ENCODE measurements around the gene RAD51B. TPM values are rescaled to one million over a fixed set of nuclear protein-coding genes. Genes with fewer than 3 reads are reported as not detected.

Gene RAD51B
- total RNA-seq, 4 donors from 2014 or later: 5.0 to 31.8 (median 20.6) TPM

- peaks cover 0 to 43% (median 8%) of the 10 kb centered on the region in 4 donors for H3K4me1 ChIP-seq
- DNase-seq: no peak
- intact Hi-C loops (cut with DNase I; ENCODE audit: low total_unique reads): no loop called here
Observed at GRCh38 chr14:68105816-68106215, 286.2 kb downstream of the RAD51B start.

GRCh38 chr14:68106456-68106855 is 286.9 kb downstream of the RAD51B start:
- Histone ChIP-seq H3K4me3 (no peak overlapping the region), H3K27ac (peak overlapping the region; percentile 59 to 83 (median 62)), H3K9me3 (peaks cover 9 to 15% of the 10 kb centered on the region in 2 donors), H3K36me3 (peaks cover 0 to 7% (median 0%) of the 10 kb centered on the region in 4 donors), H3K27me3 (no peaks in the 10 kb centered on the region), H3K4me1 (peaks cover 0 to 49% (median 14%) of the 10 kb centered on the region in 4 donors)
- in situ Hi-C loops (cut with MboI; ENCODE audit: low pct_ligation_motif_present in 1 of 4, low pct_unique_long_range_greater_than_20kb in 1 of 4, low sequenced_read_pairs in 3 of 4): no loop called here
- intact Hi-C loops (cut with DNase I; ENCODE audit: low total_unique reads): no loop called here
- no peak for DNase-seq
- TF ChIP-seq POLR2A (IDR thresholded peaks at IDR 0.05): no peak
- no peak for TF ChIP-seq CTCF (IDR thresholded peaks at IDR 0.05)
- TF ChIP-seq EP300 (IDR thresholded peaks at IDR 0.05; ENCODE audit: low read depth): no peak
- TF ChIP-seq POLR2AphosphoS5 (IDR thresholded peaks at IDR 0.05): no peak
- 33 to 58% methylated on average over 1 of the region's 1 CpG for WGBS, 2 donors (ENCODE audit: low coverage in 1 of 2)

More at GRCh38 chr14:68105816-68106215, 286.2 kb downstream of the RAD51B start:
- Histone ChIP-seq H3K27me3 (no peaks in the 10 kb centered on the region), H3K27ac (peak overlapping the region; percentile 59 to 83 (median 62)), H3K9me3 (peaks cover 12 to 20% of the 10 kb centered on the region in 2 donors), H3K4me3 (no peak overlapping the region), H3K36me3 (peaks cover 0 to 7% (median 0%) of the 10 kb centered on the region in 4 donors)
- in situ Hi-C loops (cut with MboI; ENCODE audit: low pct_ligation_motif_present in 1 of 4, low pct_unique_long_range_greater_than_20kb in 1 of 4, low sequenced_read_pairs in 3 of 4): no loop called here
- 66 to 80% methylated on average over 2 of the region's 2 CpGs for WGBS, 2 donors (ENCODE audit: low coverage in 1 of 2)
- TF ChIP-seq EP300 (IDR thresholded peaks at IDR 0.05; ENCODE audit: low read depth): no peak
- TF ChIP-seq POLR2A (IDR thresholded peaks at IDR 0.05): no peak
- TF ChIP-seq POLR2AphosphoS5 (IDR thresholded peaks at IDR 0.05): no peak
- no peak for TF ChIP-seq CTCF (IDR thresholded peaks at IDR 0.05)

- Histone ChIP-seq H3K36me3 (peaks cover 0 to 4% (median 0%) of the 10 kb centered on the region in 4 donors), H3K27ac (peak overlapping the region; percentile 59 to 83 (median 62)), H3K27me3 (no peaks in the 10 kb centered on the region), H3K4me1 (peaks cover 0 to 54% (median 19%) of the 10 kb centered on the region in 4 donors), H3K9me3 (peaks cover 4 to 11% of the 10 kb centered on the region in 2 donors), H3K4me3 (no peak overlapping the region)
- in situ Hi-C loops (cut with MboI; ENCODE audit: low pct_ligation_motif_present in 1 of 4, low pct_unique_long_range_greater_than_20kb in 1 of 4, low sequenced_read_pairs in 3 of 4): no loop called here
- WGBS, 2 donors (ENCODE audit: low coverage in 1 of 2): 78 to 90% methylated on average over 2 of the region's 2 CpGs
- TF ChIP-seq CTCF (IDR thresholded peaks at IDR 0.05): no peak
- no peak for TF ChIP-seq POLR2AphosphoS5 (IDR thresholded peaks at IDR 0.05)
- no peak for TF ChIP-seq EP300 (IDR thresholded peaks at IDR 0.05; ENCODE audit: low read depth)
- no peak for TF ChIP-seq POLR2A (IDR thresholded peaks at IDR 0.05)
- no peak for DNase-seq
- intact Hi-C loops (cut with DNase I; ENCODE audit: low total_unique reads): no loop called here
Observed at GRCh38 chr14:68106905-68107304, 287.3 kb downstream of the RAD51B start.

GRCh38 chr14:68109132-68109900 is 289.7 kb downstream of the RAD51B start:
- in situ Hi-C loops (cut with MboI; ENCODE audit: low pct_ligation_motif_present in 1 of 4, low pct_unique_long_range_greater_than_20kb in 1 of 4, low sequenced_read_pairs in 3 of 4): no loop called here
- intact Hi-C loops (cut with DNase I; ENCODE audit: low total_unique reads): no loop called here
- DNase-seq: no peak
- Histone ChIP-seq H3K36me3 (no peaks in the 10 kb centered on the region), H3K4me1 (peaks cover 4 to 63% (median 25%) of the 10 kb centered on the region in 4 donors), H3K27ac (peak overlapping the region; percentile 1 to 76 (median 56)), H3K9me3 (no peaks in the 10 kb centered on the region), H3K4me3 (no peak overlapping the region), H3K27me3 (no peaks in the 10 kb centered on the region)
- TF ChIP-seq POLR2A (IDR thresholded peaks at IDR 0.05) (no peak), EP300 (IDR thresholded peaks at IDR 0.05; ENCODE audit: low read depth) (no peak), CTCF (IDR thresholded peaks at IDR 0.05) (no peak), POLR2AphosphoS5 (IDR thresholded peaks at IDR 0.05) (no peak)
- WGBS, 2 donors (ENCODE audit: low coverage in 1 of 2): 78 to 85% methylated on average over 4 of the region's 4 CpGs
